Activated CD8-positive, alpha-beta T cell treated with anti-CD3 and anti-CD28 coated beads for 36 hours (primary cell): Measurements from ENCODE around the gene CRYGN. TPM values are rescaled to one million over a fixed set of nuclear protein-coding genes. Genes with fewer than 3 reads are reported as not detected.

Experiments
- ATAC-seq: fragments of 200-7000 bp; cut with Tn5 transposase; one replicate; pipeline ENCODE4 v1.10.0; 2021; ENCODE audit warnings: mild to moderate bottlenecking, moderate library complexity
- CTCF ChIA-PET: fragments of 350-600 bp; sonication (Branson Sonifier 250); formaldehyde crosslinking; loops from one replicate; lab custom pipeline; 2021; ENCODE audit warnings: antibody characterized with exemption; lab: Charles Lee
- POLR2A ChIA-PET: fragments of 350-600 bp; sonication (Branson Sonifier 250); formaldehyde crosslinking; loops from one replicate; lab custom pipeline; 2021; ENCODE audit warnings: antibody characterized with exemption; lab: Charles Lee
- DNase-seq: peaks from one replicate; pipeline ENCODE4 v3.0.0-alpha.2; 2020
- H3K27ac Mint-ChIP-seq: one replicate; pipeline ENCODE4 v1.8.0; 2021; ENCODE audit warnings: mild to moderate bottlenecking, mixed read lengths
- H3K27me3 Mint-ChIP-seq: one replicate; pipeline ENCODE4 v1.8.0; 2021; ENCODE audit warnings: mixed read lengths
- H3K36me3 Mint-ChIP-seq: one replicate; pipeline ENCODE4 v1.8.0; 2021; ENCODE audit warnings: low read depth, mixed read lengths
- H3K4me1 Mint-ChIP-seq: one replicate; pipeline ENCODE4 v1.8.0; 2021; ENCODE audit warnings: low read depth, mixed read lengths
- H3K4me3 Mint-ChIP-seq: one replicate; pipeline ENCODE4 v1.8.0; 2021; ENCODE audit warnings: mild to moderate bottlenecking, moderate library complexity, mixed read lengths
- H3K9me3 Mint-ChIP-seq: one replicate; pipeline ENCODE4 v1.8.0; 2021; ENCODE audit warnings: mixed read lengths
- intact Hi-C: fragments of 100-400 bp; cut with micrococcal nuclease; formaldehyde crosslinking; loops from one replicate; pipeline ENCODE4 v1.10.0; 2022
- total RNA-seq, 2 experiments: library from RNA; stranded (reverse); gene quantifications; one replicate each; pipeline ENCODE4 v1.2.3, GENCODE V29; 2021
- TF ChIP-seq, protein P1 (sequence below): fragments of 200-600 bp; IDR thresholded peaks from one replicate; pipeline ENCODE4 v1.8.0; 2022; ENCODE audit warnings: antibody characterized with exemption, mild to moderate bottlenecking

Gene CRYGN
- total RNA-seq, 2 experiments from 2014 or later, result 0.16 to 0.90 TPM

DNA sequence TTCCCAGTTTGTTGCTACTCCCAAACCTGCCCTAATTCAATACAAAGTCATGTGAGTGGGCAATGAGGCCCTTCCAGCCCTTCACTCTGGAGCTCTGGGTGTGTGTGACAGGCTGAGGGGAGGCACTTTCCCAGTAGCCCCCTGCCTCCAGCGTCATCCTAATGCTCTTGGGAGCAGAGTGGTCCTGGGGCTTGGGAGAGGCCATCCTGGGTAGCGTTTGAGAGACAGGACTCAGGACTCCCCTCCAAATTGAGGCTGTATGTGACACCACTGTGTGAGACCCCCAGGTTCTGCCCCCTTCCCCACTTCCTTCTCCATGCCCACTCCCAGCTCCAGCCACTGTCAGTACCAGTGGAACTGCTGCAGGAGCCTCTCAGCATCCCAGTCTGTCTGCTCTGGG, 6.5 kb upstream of the CRYGN start:
- no peak overlapping the region for H3K4me3 Mint-ChIP-seq
- H3K27me3 Mint-ChIP-seq, result peaks cover 5% of the 10 kb centered on the region
- POLR2A ChIA-PET, result interaction anchor here (2.7 kb wide), 1 partner anchor 94 kb away, joined by 10 read pairs; no protein-coding TSS in a partner anchor
- intact Hi-C loops, result no loop called here
- DNase-seq (no peak), ATAC-seq (no peak)
- peaks cover 19% of the 10 kb centered on the region for H3K4me1 Mint-ChIP-seq
- H3K27ac Mint-ChIP-seq, result no peak overlapping the region
- H3K36me3 Mint-ChIP-seq, result no peaks in the 10 kb centered on the region
- CTCF ChIA-PET, result interaction anchor here (0.9 to 4.1 kb wide), 3 partner anchors 68 to 131 kb away, joined by 3 to 22 read pairs (median 3); no protein-coding TSS in a partner anchor
- no peaks in the 10 kb centered on the region for H3K9me3 Mint-ChIP-seq
- TF ChIP-seq, protein P1, sequence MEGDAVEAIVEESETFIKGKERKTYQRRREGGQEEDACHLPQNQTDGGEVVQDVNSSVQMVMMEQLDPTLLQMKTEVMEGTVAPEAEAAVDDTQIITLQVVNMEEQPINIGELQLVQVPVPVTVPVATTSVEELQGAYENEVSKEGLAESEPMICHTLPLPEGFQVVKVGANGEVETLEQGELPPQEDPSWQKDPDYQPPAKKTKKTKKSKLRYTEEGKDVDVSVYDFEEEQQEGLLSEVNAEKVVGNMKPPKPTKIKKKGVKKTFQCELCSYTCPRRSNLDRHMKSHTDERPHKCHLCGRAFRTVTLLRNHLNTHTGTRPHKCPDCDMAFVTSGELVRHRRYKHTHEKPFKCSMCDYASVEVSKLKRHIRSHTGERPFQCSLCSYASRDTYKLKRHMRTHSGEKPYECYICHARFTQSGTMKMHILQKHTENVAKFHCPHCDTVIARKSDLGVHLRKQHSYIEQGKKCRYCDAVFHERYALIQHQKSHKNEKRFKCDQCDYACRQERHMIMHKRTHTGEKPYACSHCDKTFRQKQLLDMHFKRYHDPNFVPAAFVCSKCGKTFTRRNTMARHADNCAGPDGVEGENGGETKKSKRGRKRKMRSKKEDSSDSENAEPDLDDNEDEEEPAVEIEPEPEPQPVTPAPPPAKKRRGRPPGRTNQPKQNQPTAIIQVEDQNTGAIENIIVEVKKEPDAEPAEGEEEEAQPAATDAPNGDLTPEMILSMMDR, result no peak

DNA sequence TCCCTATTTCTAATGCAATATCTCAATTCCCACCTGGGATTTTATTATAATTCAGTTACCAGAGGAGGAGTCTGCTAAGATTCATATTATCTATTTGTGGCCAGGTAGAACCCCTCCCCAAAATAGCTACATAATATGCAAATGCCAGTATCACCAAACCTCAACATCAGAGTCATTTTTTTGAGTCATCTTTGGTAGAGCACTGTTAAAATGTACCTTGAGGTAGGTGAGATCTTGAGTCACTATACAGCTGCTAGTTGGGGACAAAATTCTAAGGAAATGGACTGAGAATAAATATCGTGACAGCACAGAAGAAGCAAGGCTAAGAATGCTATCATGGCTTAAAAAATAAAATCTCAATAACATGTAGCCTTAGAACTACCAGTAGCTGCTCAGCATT, 4.7 kb upstream of the CRYGN start:
- DNase-seq (no peak), ATAC-seq (peak; percentile 23)
- POLR2A ChIA-PET, result interaction anchor here (0.8 to 1.9 kb wide), 4 partner anchors 10 to 82 kb away, joined by 3 to 4 read pairs (median 3); partner anchors contain the start of gene WDR86
- Mint-ChIP-seq H3K27ac (no peak overlapping the region), H3K9me3 (no peaks in the 10 kb centered on the region), H3K36me3 (no peaks in the 10 kb centered on the region), H3K4me1 (peaks cover 31% of the 10 kb centered on the region), H3K4me3 (no peak overlapping the region), H3K27me3 (peaks cover 2% of the 10 kb centered on the region)
- TF ChIP-seq, protein P1, result no peak
- CTCF ChIA-PET, result interaction anchor here (0.9 to 4.1 kb wide), 6 partner anchors 11 to 133 kb away, joined by 3 to 22 read pairs (median 4); no protein-coding TSS in a partner anchor
- intact Hi-C loops, result no loop called here

DNA sequence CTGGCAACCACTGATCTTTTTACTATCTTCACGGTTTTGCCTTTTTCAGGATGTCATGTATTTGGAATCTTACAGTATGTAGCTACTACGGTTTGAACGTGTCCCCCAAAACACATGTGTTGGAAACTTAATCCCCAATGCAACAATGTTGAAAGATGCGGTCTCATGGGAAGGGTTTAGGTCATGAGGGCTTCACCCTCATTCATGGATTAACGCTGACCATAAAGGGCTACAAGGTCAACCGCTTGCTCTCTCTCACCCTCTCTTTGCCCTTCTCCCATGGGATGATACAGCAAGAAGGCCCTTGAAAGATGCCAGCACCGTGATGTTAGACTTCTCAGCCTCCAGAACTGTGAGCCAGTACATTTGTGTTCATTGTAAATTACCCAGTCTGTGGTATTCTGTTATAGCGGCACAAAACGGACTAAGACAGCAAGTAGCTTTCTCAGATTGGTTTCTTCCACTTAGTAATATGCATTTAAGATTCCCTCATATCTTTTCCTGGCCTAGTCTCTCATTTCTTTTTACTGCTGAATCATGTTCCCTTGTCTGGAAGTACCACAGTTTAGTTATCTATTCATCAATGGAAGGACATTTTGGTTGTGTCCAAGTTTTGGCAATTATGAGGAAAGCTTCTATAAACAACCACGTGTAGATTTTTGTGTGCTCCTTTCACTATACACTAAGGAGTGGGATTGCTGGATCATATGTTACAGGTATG, 3.0 kb upstream of the CRYGN start:
- H3K4me1 Mint-ChIP-seq, result peaks cover 38% of the 10 kb centered on the region
- no peaks in the 10 kb centered on the region for H3K36me3 Mint-ChIP-seq
- intact Hi-C loops, result no loop called here
- TF ChIP-seq, protein P1, result no peak
- ATAC-seq (no peak), DNase-seq (no peak)
- CTCF ChIA-PET, result interaction anchor here (1.0 to 4.1 kb wide), 5 partner anchors 9 to 127 kb away, joined by 3 to 22 read pairs (median 5); no protein-coding TSS in a partner anchor
- no peaks in the 10 kb centered on the region for H3K27me3 Mint-ChIP-seq
- POLR2A ChIA-PET, result interaction anchor here (0.6 to 1.3 kb wide), 3 partner anchors 10 to 92 kb away, joined by 3 read pairs; no protein-coding TSS in a partner anchor
- H3K9me3 Mint-ChIP-seq, result no peaks in the 10 kb centered on the region
- H3K27ac Mint-ChIP-seq, result peak overlapping the region; percentile 32
- no peak overlapping the region for H3K4me3 Mint-ChIP-seq

DNA sequence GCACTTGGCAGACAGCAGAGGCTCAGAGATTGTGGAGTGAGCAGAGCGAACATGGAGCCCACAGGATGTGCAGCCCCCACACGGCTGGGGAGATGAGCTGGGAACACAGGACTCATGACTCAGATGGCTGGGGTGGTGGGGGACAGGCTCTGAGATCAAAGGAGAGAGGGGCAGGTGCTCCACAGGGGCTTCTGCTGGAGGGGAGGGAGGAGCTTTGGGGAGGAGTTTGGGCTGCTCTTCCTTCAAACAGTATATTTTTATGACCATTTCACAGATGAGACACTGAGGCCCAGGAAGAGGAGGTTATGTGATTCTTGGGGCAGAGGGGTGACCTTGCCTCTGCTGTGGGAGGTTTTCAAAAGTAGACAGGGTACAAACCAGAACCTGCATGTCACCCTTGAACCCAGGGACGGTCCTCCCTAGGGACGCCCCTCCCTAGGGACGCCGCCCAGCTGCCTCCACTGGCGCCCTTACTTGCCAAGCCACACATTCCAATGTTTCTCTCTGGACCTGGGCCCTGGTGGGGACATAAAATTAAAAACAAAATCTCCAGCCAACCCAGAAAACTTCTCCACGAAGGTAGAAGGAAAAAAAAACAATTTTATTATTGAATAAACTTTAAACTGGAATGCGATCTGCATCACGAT, 981 bp upstream of the CRYGN start:
- ATAC-seq, result peak; percentile 68
- POLR2A ChIA-PET, result interaction anchor here (0.9 to 2.2 kb wide), 4 partner anchors 10 to 89 kb away, joined by 3 to 12 read pairs (median 4); partner anchors contain the start of gene RHEB
- H3K9me3 Mint-ChIP-seq, result no peaks in the 10 kb centered on the region
- H3K27ac Mint-ChIP-seq, result peak overlapping the region; percentile 61
- intact Hi-C loops, result no loop called here
- peak; percentile 58 for DNase-seq
- peaks cover 38% of the 10 kb centered on the region for H3K4me1 Mint-ChIP-seq
- H3K4me3 Mint-ChIP-seq, result peak overlapping the region; percentile 64
- H3K36me3 Mint-ChIP-seq, result no peaks in the 10 kb centered on the region
- H3K27me3 Mint-ChIP-seq, result no peaks in the 10 kb centered on the region
- TF ChIP-seq, protein P1, result no peak
- CTCF ChIA-PET, result interaction anchor here (0.8 to 2.0 kb wide), 7 partner anchors 8 to 197 kb away, joined by 3 to 10 read pairs (median 4); no protein-coding TSS in a partner anchor
